Measurements from ENCODE around the gene PDGFC. TPM values are rescaled to one million over a fixed set of nuclear protein-coding genes. Genes with fewer than 3 reads are reported as not detected.

PDGFC gene
- total and polyA plus RNA-seq, 2 of the 8 experiments (the other 6 are each of a cell fraction or from before 2014, with no cell fraction given), result 0.65 to 2.7 TPM

- no peak for TF ChIP-seq JUND (IDR thresholded peaks at IDR 0.05; ENCODE audit: low read length)
- no peak for TF ChIP-seq RNF2 (IDR thresholded peaks at IDR 0.05; ENCODE audit: borderline replicate concordance, low read depth, low read length, missing control alignments, poor library complexity, severe bottlenecking)
- no peak for TF ChIP-seq JUN (IDR thresholded peaks at IDR 0.05; ENCODE audit: low read depth, low read length)
- no peak for TF ChIP-seq SRF (IDR thresholded peaks at IDR 0.05; ENCODE audit: low read depth, low read length)
Observed at GRCh38 chr4:156718226-156718625, 253.4 kb downstream of the PDGFC start (continued).
